Posterior vena cava (tissue), 2 donors: ENCODE results near the gene ANKRD12. TPM values are rescaled to one million over a fixed set of nuclear protein-coding genes. Genes with fewer than 3 reads are reported as not detected.

ENCODE experiments used
- DNase-seq: peaks from one replicate; pipeline ENCODE4 v3.0.0-alpha.2; 2020; ENCODE audit warnings: low spot score
- intact Hi-C, 2 donors: fragments of 100-400 bp; cut with DNase I; formaldehyde crosslinking; loops; one replicate each; pipeline versions ENCODE4 v1.14.1 to v1.14.2; 2022 to 2023
- total RNA-seq, 2 donors: library from RNA; stranded (reverse); fragmentation: NEBNext Ultra II Directional; extraction: Animal tissue kit (Norgen Biotek cat#: 25700); gene quantifications; one replicate each; pipeline ENCODE4 v1.2.1, GENCODE V29; 2021
- donor health status: DM: yes; HTN: yes; CAD: no.
- donor health status: DM: yes; HTN: yes; CAD: no.

ANKRD12 gene
- total RNA-seq, 2 donors from 2014 or later, result 81.0 to 91.9 TPM

DNA sequence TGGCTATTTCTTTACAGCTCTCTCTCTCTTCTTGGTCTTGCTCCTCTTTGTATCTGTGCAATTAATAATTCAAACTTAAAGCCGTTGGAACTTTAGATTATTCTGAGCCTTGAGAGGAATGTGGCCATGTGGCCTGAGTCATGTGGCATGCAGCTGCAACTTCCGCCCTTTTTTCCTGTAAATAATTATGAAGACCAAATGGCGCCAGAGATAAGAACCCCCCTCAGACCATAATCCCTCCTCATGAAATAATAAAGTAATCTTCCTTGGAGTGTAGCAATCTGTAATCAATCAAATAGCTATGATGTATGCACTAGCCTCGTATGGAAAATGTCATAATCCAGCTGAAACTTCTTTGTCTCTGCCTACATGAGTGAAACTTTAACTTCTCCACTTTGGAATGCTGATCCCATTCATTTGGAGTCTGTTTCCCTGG lies 184.5 kb downstream of the ANKRD12 start:
- no peak for DNase-seq
- intact Hi-C loops, result no loop called here

DNA sequence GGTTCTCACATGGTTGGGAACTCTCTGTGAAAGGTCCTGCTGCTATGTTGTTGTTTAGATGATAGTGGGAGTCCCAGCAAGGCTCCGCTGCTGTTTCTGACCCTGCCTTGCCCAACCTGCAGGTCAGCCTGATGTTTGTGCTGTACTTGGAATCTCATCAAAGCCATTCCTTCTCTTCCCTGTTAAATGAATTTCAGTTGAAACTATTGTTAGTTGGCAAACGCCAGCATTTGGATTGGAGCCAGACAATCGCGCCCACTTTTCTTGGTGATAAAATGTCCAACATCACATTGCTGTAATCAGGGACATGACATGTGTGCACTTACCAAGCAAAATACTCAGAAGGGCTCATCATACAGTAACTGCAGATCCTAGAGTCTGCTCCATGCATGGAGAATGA lies 185.2 kb downstream of the ANKRD12 start:
- intact Hi-C loops, result no loop called here

DNA sequence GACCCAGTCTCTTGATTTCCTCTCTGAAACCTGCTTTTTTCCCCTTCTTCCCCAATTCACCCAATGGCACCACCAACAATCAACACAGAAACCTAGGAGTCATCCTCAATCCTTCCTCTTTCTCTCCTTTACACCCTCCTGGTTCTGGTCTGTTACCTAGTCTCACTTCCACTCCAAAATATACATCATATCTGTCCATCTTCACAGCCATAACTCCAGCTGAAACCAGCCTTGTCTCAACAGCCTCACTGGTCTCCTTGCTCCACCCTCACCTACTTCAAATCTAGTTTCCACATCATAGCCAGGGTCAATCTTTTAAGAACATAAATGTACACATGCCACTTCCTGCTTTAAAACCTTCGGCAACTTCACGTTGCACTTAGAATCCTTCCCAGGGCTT lies 186.2 kb downstream of the ANKRD12 start:
- intact Hi-C loops, result no loop called here
- DNase-seq, result no peak

More for the DNA sequence above, 185.2 kb downstream of the ANKRD12 start:
- no peak for DNase-seq

DNA sequence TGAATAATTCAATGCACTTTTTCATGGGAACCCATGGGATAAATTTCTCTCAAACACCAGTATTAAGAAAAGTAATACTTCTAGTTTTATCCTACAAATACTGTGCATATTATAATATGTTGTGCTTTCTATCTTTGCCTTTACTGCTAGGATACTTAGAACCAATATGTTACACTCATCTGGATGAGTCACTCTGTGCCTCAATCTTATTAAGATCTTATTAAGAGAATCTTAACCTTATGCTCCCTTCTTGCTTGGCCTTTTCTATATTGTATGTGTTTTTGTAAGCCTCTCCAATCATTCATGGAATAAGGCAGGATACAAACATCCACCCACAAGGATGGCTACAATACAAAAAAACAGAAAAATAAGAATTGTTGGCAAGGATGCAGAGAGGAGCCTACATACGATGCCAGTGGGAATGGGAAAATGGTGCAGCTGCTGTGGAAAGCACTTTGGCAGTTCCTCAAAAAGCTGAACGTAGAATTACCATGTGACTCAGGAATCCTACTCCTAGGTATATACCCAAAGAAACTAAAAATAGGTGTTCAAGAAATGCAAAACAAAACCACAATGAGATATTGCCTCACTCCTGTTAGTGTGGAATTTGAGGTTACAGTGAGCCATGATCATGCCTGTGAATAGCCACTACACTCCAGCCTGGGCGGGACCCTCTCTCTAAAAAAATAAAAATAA lies 187.3 kb downstream of the ANKRD12 start:
- DNase-seq, result no peak
- intact Hi-C loops, result no loop called here

DNA sequence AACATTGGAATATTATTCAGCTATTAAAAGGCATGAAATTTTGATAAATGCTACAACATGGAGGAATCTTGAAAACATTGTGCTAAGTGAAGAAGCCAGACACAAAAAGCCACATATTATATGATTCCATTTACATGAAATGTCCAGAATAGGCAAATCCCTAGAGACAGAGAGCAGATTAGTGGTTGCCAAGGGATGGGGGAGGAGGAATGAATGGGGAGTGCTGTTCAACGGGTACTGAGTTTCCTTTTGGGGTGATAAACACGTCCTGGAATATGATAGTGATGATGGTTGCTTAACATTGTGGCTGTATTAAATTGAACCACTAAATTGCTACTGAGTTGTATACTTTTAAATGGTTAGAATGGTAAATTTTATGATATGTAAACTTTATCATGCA lies 189.1 kb downstream of the ANKRD12 start:
- no peak for DNase-seq

DNA sequence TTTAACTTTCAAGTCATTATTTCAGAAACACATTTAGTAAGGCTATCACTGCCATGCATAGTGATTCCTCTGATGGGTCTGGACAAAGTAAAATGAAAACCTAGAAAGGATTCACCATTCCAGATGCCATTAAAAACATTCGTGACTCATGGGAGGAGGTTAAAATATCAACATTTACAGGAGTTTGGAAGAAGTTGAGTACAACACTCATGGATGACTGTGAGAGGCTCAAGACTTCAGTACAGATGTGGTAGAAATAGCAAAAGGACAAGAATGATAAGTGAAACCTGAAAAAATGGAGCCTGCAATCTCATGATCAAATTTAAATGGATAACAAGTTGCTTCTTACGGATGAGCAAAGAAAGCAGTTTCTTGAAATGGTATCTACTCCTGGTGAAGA lies 192.2 kb downstream of the ANKRD12 start:
- intact Hi-C loops, result no loop called here
- DNase-seq, result no peak

More for the DNA sequence above, 189.1 kb downstream of the ANKRD12 start:
- intact Hi-C loops, result loop anchor here in 1 of 2 donors (2.0 kb wide), 1 partner anchor 21 kb away; no protein-coding TSS in a partner anchor

DNA sequence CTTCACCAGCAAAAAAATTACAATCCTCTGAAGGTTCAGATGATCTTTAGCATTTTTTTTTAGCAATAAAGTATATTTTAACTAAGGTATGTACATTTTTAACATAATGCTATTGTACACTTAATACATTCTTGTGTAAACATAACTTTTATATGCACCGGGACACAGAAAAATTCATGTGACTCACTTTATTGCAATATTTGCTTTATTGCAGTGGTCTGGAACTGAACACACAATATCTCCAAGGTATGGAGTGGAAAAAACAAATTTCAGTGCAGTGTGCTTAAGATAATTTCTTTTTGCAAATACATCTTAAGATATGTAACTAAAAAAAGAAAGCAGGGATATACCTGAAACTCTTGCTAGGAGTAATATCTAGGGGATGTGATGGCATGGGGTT lies 192.9 kb downstream of the ANKRD12 start:
- intact Hi-C loops, result no loop called here
- no peak for DNase-seq

DNA sequence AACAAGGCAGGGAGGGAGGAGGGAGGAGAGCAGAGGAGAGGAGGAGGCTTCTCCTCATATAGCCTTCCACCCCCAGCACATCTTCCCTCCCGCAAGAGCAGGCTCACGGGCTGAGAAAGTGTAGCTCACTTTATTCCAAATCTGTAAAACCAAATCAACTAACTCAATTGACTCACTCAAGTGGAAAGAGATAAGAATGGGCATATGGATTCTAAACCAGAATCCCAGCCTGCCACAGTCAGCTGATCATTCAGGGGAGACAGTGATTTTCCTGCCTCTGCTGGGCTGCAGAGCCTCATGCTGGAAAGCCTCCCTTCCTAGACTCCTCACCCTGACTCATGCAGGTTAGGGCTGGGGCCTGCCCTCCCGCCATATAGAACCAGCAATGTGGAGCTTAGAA lies 193.8 kb downstream of the ANKRD12 start:
- DNase-seq, result no peak
- intact Hi-C loops, result loop anchor here in 1 of 2 donors (10.0 kb wide), 1 partner anchor 144 kb away; the partner anchor contains the start of gene RALBP1

DNA sequence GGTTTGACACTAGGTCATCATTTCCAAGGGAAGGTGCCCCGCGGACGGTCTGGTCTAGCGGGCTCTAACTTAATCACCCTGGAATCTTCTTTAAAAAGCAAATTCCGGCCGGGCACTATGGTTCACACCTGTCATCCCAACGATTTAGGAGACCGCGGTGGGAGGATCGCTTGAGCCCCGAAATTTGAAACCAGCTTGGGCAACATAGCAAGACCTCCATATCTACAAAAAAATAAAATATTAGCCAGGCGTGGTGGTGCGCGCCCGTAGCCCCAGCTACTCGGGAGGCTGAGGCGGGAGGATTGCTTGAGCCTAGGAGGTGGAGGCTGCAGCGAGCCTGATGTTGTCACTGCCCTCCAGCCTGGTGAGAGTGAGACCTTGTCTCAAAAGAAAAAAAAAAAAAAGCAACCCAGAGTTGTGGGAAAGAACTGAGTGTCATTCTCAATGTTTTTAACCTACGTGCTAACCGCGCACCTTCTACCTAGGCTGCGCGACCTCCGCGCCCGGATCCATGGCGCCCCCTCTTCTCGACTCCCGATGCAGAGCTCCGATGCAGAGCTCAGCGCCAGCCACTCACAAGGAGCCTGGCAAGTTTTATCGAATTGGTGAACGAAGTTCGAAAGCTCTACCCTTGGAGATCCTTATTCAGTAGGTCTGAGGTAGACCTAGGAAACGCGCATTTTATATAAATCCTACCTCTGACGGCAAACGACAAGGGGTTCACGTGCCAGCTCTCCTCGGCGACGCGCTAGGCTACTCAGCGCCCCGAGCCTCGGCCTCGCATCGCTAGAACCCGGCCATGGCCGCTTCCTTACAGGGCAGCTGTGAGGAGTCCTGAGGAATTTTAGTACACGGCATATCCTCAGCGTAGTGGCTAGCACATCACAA lies 197.1 kb downstream of the ANKRD12 start:
- intact Hi-C loops, result loop anchor here in 1 of 2 donors (10.0 kb wide), 1 partner anchor 141 kb away; the partner anchor contains the start of gene RALBP1
- no peak for DNase-seq

DNA sequence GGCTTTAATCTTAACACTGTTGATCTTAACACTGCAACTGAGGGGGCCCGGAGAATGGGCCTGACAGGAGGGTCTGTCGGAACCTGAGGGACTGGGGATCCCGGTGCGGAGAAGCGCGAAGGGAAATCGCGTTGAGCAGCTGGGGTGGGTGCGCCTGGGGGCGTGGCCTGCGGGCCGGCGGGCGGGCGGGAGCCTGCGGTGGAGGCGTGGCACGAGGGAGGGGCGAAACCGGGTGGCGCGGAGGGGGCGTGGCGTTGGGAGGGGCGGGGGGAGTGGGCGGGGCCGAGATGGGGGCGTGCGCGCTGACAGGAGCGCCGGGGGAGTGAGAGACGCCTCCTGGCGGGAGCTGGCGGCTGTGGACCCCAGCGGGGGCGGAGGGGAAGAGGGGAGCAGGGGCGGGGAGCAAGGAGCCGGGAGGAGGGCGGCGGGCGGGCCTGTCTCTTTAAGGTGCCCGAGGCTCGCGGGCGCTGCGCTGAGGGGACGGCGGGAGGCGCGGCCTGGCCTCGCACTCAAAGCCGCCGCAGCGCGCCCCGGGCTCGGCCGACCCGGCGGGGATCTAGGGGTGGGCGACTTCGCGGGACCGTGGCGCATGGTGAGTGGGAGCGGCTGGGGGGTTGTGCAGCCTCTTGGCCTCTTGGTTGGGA lies 197.9 kb downstream of the ANKRD12 start, which contains the start of gene TWSG1:
Gene TWSG1 (plus strand): TSS at position 445 of the 644 bp plus-strand sequence. CDS start 2,457 bp downstream, outside the sequence.
- DNase-seq, result peak; percentile 98
- intact Hi-C loops, result loop anchor here in 1 of 2 donors (10.0 kb wide), 1 partner anchor 140 kb away; the partner anchor contains the start of gene RALBP1

DNA sequence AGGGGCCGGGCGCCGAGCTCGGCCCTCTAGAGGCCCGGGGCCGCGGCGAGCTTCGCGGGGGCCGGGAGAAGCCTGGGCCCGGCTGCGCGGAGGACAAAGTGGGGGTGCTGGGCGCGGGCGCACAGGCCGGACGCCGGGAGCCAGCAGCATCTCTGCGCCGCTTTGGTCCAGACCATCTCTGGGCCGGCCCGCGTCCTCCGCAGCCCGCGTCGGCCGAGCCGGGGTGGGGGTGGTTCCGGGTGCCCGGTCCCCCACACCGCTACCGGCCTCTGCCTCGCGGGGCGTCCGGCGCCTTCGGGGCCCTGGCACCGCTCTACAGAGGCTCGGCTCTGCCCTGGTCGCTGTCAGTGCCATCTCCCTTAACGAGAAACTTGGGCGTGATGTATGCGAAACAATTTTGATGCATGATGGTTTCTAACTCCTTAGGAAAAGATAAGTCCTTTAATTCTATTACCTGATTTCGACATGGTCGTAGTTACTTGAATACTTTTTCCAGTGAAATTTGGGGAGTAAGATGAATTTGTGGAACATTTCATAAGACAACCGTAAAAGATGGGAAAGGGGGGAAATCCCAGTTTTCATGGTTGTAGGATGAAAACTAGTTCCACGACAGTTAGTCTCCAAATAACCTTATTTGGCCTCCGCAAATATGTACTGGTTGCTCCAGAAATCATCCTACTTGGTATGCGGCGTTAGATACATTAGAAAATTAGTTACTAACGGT lies 198.6 kb downstream of the ANKRD12 start:
- DNase-seq, result peak; percentile 86
- intact Hi-C loops, result loop anchor here in 1 of 2 donors (10.0 kb wide), 1 partner anchor 140 kb away; the partner anchor contains the start of gene RALBP1

Other genes starting within 250 kb of the ANKRD12 start
- 100 to 1,000 TPM; 117 to 151 TPM for gene NDUFV2, start 34.1 kb upstream of the ANKRD12 start, total RNA-seq
- 10 to 100 TPM; 69.0 to 96.6 TPM for gene TWSG1, start 198.0 kb downstream of the ANKRD12 start, total RNA-seq